ENCODE measurements around the gene SH2D2A. TPM values are rescaled to one million over a fixed set of nuclear protein-coding genes. Genes with fewer than 3 reads are reported as not detected.

The SH2D2A gene
- total RNA-seq, 1 experiment from 2014 or later, result 27.9 TPM

- H3K27ac Mint-ChIP-seq (ENCODE audit: low read depth, unreplicated experiment), result no peak overlapping the region
- H3K27me3 Mint-ChIP-seq (ENCODE audit: insufficient read depth, unreplicated experiment), result peaks cover 36% of the 10 kb centered on the region
- H3K36me3 Mint-ChIP-seq (ENCODE audit: insufficient read depth, unreplicated experiment), result no peaks in the 10 kb centered on the region
- no peaks in the 10 kb centered on the region for H3K4me1 Mint-ChIP-seq (ENCODE audit: insufficient read depth, unreplicated experiment)
- no peak for DNase-seq (ENCODE audit: unreplicated experiment)
- no peak overlapping the region for H3K4me3 Mint-ChIP-seq (ENCODE audit: unreplicated experiment)
- POLR2A ChIA-PET, result interaction anchor here (0.6 kb wide), 1 partner anchor 14 kb away, joined by 3 read pairs; no protein-coding TSS in a partner anchor
- CTCF ChIA-PET, result interaction anchor here (0.6 to 1.0 kb wide), 3 partner anchors 45 to 120 kb away, joined by 3 to 4 read pairs (median 3); no protein-coding TSS in a partner anchor
- BruUV-seq (replicated peaks), result no TSS peak
- TF ChIP-seq CTCF (IDR thresholded peaks at IDR 0.05; ENCODE audit: unreplicated experiment), result no peak
- intact Hi-C loops (cut with micrococcal nuclease), result no loop called here
- no peaks in the 10 kb centered on the region for H3K9me3 Mint-ChIP-seq (ENCODE audit: unreplicated experiment)
These were observed 28.7 kb upstream of the SH2D2A start for GRCh38 chr1:156845055-156845952.

- Mint-ChIP-seq H3K27ac (ENCODE audit: low read depth, unreplicated experiment) (no peak overlapping the region), H3K4me1 (ENCODE audit: insufficient read depth, unreplicated experiment) (no peaks in the 10 kb centered on the region), H3K4me3 (ENCODE audit: unreplicated experiment) (no peak overlapping the region), H3K27me3 (ENCODE audit: insufficient read depth, unreplicated experiment) (peaks cover 36% of the 10 kb centered on the region), H3K9me3 (ENCODE audit: unreplicated experiment) (no peaks in the 10 kb centered on the region), H3K36me3 (ENCODE audit: insufficient read depth, unreplicated experiment) (no peaks in the 10 kb centered on the region)
- no peak for TF ChIP-seq CTCF (IDR thresholded peaks at IDR 0.05; ENCODE audit: unreplicated experiment)
- CTCF ChIA-PET, result interaction anchor here (0.6 to 1.0 kb wide), 3 partner anchors 46 to 119 kb away, joined by 3 to 4 read pairs (median 3); no protein-coding TSS in a partner anchor
- no peak for DNase-seq (ENCODE audit: unreplicated experiment)
- POLR2A ChIA-PET, result interaction anchor here (0.6 kb wide), 1 partner anchor 15 kb away, joined by 3 read pairs; no protein-coding TSS in a partner anchor
- intact Hi-C loops (cut with micrococcal nuclease), result no loop called here
- BruUV-seq (replicated peaks), result no TSS peak
These were observed 28.0 kb upstream of the SH2D2A start for GRCh38 chr1:156844638-156845037.

GRCh38 chr1:156844102-156844501, 27.5 kb upstream of the SH2D2A start:
- H3K4me1 Mint-ChIP-seq (ENCODE audit: insufficient read depth, unreplicated experiment), result no peaks in the 10 kb centered on the region
- no peak for DNase-seq (ENCODE audit: unreplicated experiment)
- no peak overlapping the region for H3K27ac Mint-ChIP-seq (ENCODE audit: low read depth, unreplicated experiment)
- no TSS peak for BruUV-seq (replicated peaks)
- ChIA-PET CTCF (interaction anchor here (1.0 to 1.6 kb wide), 3 partner anchors 16 to 118 kb away, joined by 3 to 4 read pairs (median 4); no protein-coding TSS in a partner anchor), POLR2A (no interaction called here)
- no peaks in the 10 kb centered on the region for H3K36me3 Mint-ChIP-seq (ENCODE audit: insufficient read depth, unreplicated experiment)
- H3K4me3 Mint-ChIP-seq (ENCODE audit: unreplicated experiment), result no peak overlapping the region
- intact Hi-C loops (cut with micrococcal nuclease), result no loop called here
- H3K27me3 Mint-ChIP-seq (ENCODE audit: insufficient read depth, unreplicated experiment), result peaks cover 36% of the 10 kb centered on the region
- H3K9me3 Mint-ChIP-seq (ENCODE audit: unreplicated experiment), result no peaks in the 10 kb centered on the region
- no peak for TF ChIP-seq CTCF (IDR thresholded peaks at IDR 0.05; ENCODE audit: unreplicated experiment)

- ChIA-PET POLR2A (no interaction called here), CTCF (interaction anchor here (0.6 to 1.6 kb wide), 3 partner anchors 10 to 48 kb away, joined by 3 to 4 read pairs (median 3); no protein-coding TSS in a partner anchor)
- intact Hi-C loops (cut with micrococcal nuclease), result no loop called here
- Mint-ChIP-seq H3K27ac (ENCODE audit: low read depth, unreplicated experiment) (no peak overlapping the region), H3K9me3 (ENCODE audit: unreplicated experiment) (no peaks in the 10 kb centered on the region), H3K4me1 (ENCODE audit: insufficient read depth, unreplicated experiment) (no peaks in the 10 kb centered on the region), H3K36me3 (ENCODE audit: insufficient read depth, unreplicated experiment) (no peaks in the 10 kb centered on the region), H3K27me3 (ENCODE audit: insufficient read depth, unreplicated experiment) (peaks cover 26% of the 10 kb centered on the region), H3K4me3 (ENCODE audit: unreplicated experiment) (no peak overlapping the region)
- BruUV-seq (replicated peaks), result no TSS peak
- TF ChIP-seq CTCF (IDR thresholded peaks at IDR 0.05; ENCODE audit: unreplicated experiment), result no peak
- DNase-seq (ENCODE audit: unreplicated experiment), result no peak
These were observed 26.1 kb upstream of the SH2D2A start for GRCh38 chr1:156842618-156843300.
